HEK293 (cell line): ENCODE data around the gene PITPNC1.

Experiments used
- BCL6B ChIP-seq: fragments of 450-650 bp; formaldehyde crosslinking; IDR thresholded peaks from 2 replicates; pipeline ENCODE4 v1.5.1; 2017; ENCODE audit warnings: missing biosample characterization, missing genetic modification characterization
- GLIS2 ChIP-seq: fragments of 450-650 bp; formaldehyde crosslinking; IDR thresholded peaks from 2 replicates; pipeline ENCODE4 v1.5.1; 2016; ENCODE audit warnings: missing biosample characterization, missing genetic modification characterization
- KLF17 ChIP-seq: fragments of 450-650 bp; formaldehyde crosslinking; IDR thresholded peaks from 2 replicates; pipeline ENCODE4 v1.5.1; 2016; ENCODE audit warnings: missing biosample characterization, missing genetic modification characterization
- OVOL3 ChIP-seq: fragments of 450-650 bp; formaldehyde crosslinking; IDR thresholded peaks from 2 replicates; pipeline ENCODE4 v1.5.1; 2016; ENCODE audit warnings: missing biosample characterization, missing genetic modification characterization
- RBAK ChIP-seq: fragments of 450-650 bp; formaldehyde crosslinking; IDR thresholded peaks from 2 replicates; pipeline ENCODE4 v1.5.1; 2016; ENCODE audit warnings: missing biosample characterization, missing genetic modification characterization
- REPIN1 ChIP-seq: fragments of 450-650 bp; formaldehyde crosslinking; IDR thresholded peaks from 2 replicates; pipeline ENCODE4 v1.5.1; 2017; ENCODE audit warnings: missing biosample characterization, missing genetic modification characterization, low read depth
- REST ChIP-seq: fragments of 450-650 bp; formaldehyde crosslinking; IDR thresholded peaks from 2 replicates; pipeline ENCODE4 v1.5.1; 2016; ENCODE audit warnings: missing biosample characterization, missing genetic modification characterization
- ZFHX2 ChIP-seq: fragments of 450-650 bp; formaldehyde crosslinking; conservative IDR thresholded peaks from 2 replicates; pipeline ENCODE4 v1.5.1; 2016; ENCODE audit warnings: missing biosample characterization, missing genetic modification characterization
- ZNF146 ChIP-seq: fragments of 450-650 bp; formaldehyde crosslinking; IDR thresholded peaks from 2 replicates; pipeline ENCODE4 v1.5.1; 2016; ENCODE audit warnings: missing biosample characterization, missing genetic modification characterization
- ZNF155 ChIP-seq: fragments of 450-650 bp; formaldehyde crosslinking; IDR thresholded peaks from 2 replicates; pipeline ENCODE4 v1.5.1; 2016; ENCODE audit warnings: missing biosample characterization, missing genetic modification characterization
- ZNF169 ChIP-seq: fragments of 450-650 bp; formaldehyde crosslinking; IDR thresholded peaks from 2 replicates; pipeline ENCODE4 v1.5.1; 2016; ENCODE audit warnings: missing biosample characterization, missing genetic modification characterization
- ZNF18 ChIP-seq: fragments of 450-650 bp; formaldehyde crosslinking; IDR thresholded peaks from 2 replicates; pipeline ENCODE4 v1.5.1; 2016; ENCODE audit warnings: missing biosample characterization, missing genetic modification characterization
- ZNF184 ChIP-seq: fragments of 450-650 bp; IDR thresholded peaks from 2 replicates; pipeline ENCODE4 v1.5.1; 2018; ENCODE audit warnings: missing biosample characterization, mild to moderate bottlenecking, missing genetic modification characterization
- ZNF2 ChIP-seq: fragments of 450-650 bp; formaldehyde crosslinking; IDR thresholded peaks from 2 replicates; pipeline ENCODE4 v1.5.1; 2016; ENCODE audit warnings: missing biosample characterization, missing genetic modification characterization
- ZNF48 ChIP-seq: fragments of 450-650 bp; formaldehyde crosslinking; IDR thresholded peaks from 2 replicates; pipeline ENCODE4 v1.5.1; 2016; ENCODE audit warnings: missing biosample characterization, missing genetic modification characterization
- ZNF518A ChIP-seq: fragments of 450-650 bp; formaldehyde crosslinking; conservative IDR thresholded peaks from 2 replicates; pipeline ENCODE4 v1.5.1; 2016; ENCODE audit warnings: low read depth, missing biosample characterization, missing genetic modification characterization
- ZNF544 ChIP-seq: fragments of 450-650 bp; formaldehyde crosslinking; IDR thresholded peaks from 2 replicates; pipeline ENCODE4 v1.5.0; 2017; ENCODE audit warnings: missing biosample characterization, missing genetic modification characterization
- ZNF561 ChIP-seq: fragments of 450-650 bp; IDR thresholded peaks from 2 replicates; pipeline ENCODE4 v1.5.1; 2018; ENCODE audit warnings: missing biosample characterization, missing genetic modification characterization, borderline replicate concordance
- ZNF585B ChIP-seq: fragments of 450-650 bp; formaldehyde crosslinking; IDR thresholded peaks from 2 replicates; pipeline ENCODE4 v1.5.1; 2016; ENCODE audit warnings: missing biosample characterization, missing genetic modification characterization
- ZNF596 ChIP-seq: fragments of 450-650 bp; IDR thresholded peaks from 2 replicates; pipeline ENCODE4 v1.5.0; 2018; ENCODE audit warnings: missing biosample characterization, mild to moderate bottlenecking, missing genetic modification characterization, moderate library complexity
- ZNF629 ChIP-seq: fragments of 450-650 bp; formaldehyde crosslinking; IDR thresholded peaks from 2 replicates; pipeline ENCODE4 v1.5.1; 2017; ENCODE audit warnings: missing biosample characterization, missing genetic modification characterization
- ZNF645 ChIP-seq: fragments of 450-650 bp; formaldehyde crosslinking; IDR thresholded peaks from 2 replicates; pipeline ENCODE4; 2016; ENCODE audit warnings: missing biosample characterization, missing genetic modification characterization
- ZNF777 ChIP-seq: fragments of 450-650 bp; formaldehyde crosslinking; IDR thresholded peaks from 2 replicates; pipeline ENCODE4 v1.5.1; 2017; ENCODE audit warnings: missing biosample characterization, missing genetic modification characterization, borderline replicate concordance
- ZNF837 ChIP-seq: fragments of 450-650 bp; formaldehyde crosslinking; IDR thresholded peaks from 2 replicates; pipeline ENCODE4 v1.5.1; 2016; ENCODE audit warnings: missing biosample characterization, missing genetic modification characterization
- ZNF843 ChIP-seq: fragments of 450-650 bp; formaldehyde crosslinking; IDR thresholded peaks from 2 replicates; pipeline ENCODE4 v1.5.1; 2016; ENCODE audit warnings: missing biosample characterization, missing genetic modification characterization
- ZSCAN16 ChIP-seq: fragments of 450-650 bp; formaldehyde crosslinking; IDR thresholded peaks from 2 replicates; pipeline ENCODE4 v1.5.1; 2016; ENCODE audit warnings: missing biosample characterization, missing genetic modification characterization
- ZSCAN30 ChIP-seq: fragments of 450-650 bp; IDR thresholded peaks from 2 replicates; pipeline ENCODE4 v1.5.1; 2018; ENCODE audit warnings: missing biosample characterization, mild to moderate bottlenecking, missing genetic modification characterization, moderate library complexity

PITPNC1 gene

GRCh38 chr17:67717624-67718324 lies 340.7 kb downstream of the PITPNC1 start, which contains the start of gene NOL11 (continued):
- no peak for TF ChIP-seq REST (tag by site-specific recombination)
- TF ChIP-seq ZNF169, result no peak
- TF ChIP-seq REPIN1 (tag by site-specific recombination), result peak; percentile 68; the same call in 1 of the 2 replicates
- TF ChIP-seq ZNF837, result no peak
- peak; percentile 78 for TF ChIP-seq ZSCAN30 (tag by site-specific recombination)
- TF ChIP-seq ZNF843, result peak; percentile 65
- TF ChIP-seq ZNF184, result no peak
- no peak for TF ChIP-seq ZNF645 (tag by site-specific recombination)
- TF ChIP-seq ZNF518A (tag by site-specific recombination), result peak; percentile 84
- no peak for TF ChIP-seq ZNF777 (tag by site-specific recombination)
- TF ChIP-seq ZNF146 (tag by site-specific recombination), result 0 out of 2 replicates have a peak, but pooled peaks have one; percentile 20
- TF ChIP-seq ZNF561 (tag by site-specific recombination), result no peak
- TF ChIP-seq OVOL3 (tag by site-specific recombination), result peak; percentile 80
- peak; percentile 83 for TF ChIP-seq ZFHX2
- TF ChIP-seq ZNF596 (tag by site-specific recombination), result peak; percentile 71
- TF ChIP-seq ZNF2, result peak; percentile 62
- no peak for TF ChIP-seq ZNF544 (tag by site-specific recombination)
- TF ChIP-seq ZNF155 (tag by site-specific recombination), result no peak
- no peak for TF ChIP-seq ZNF18 (tag by site-specific recombination)
- no peak for TF ChIP-seq ZNF48 (tag by site-specific recombination)
- peak; percentile 73 for TF ChIP-seq ZNF629 (tag by site-specific recombination)
- no peak for TF ChIP-seq BCL6B (tag by site-specific recombination)
- 0 out of 2 replicates have a peak, but pooled peaks have one; percentile 31 for TF ChIP-seq ZSCAN16 (tag by site-specific recombination)
- TF ChIP-seq RBAK (tag by site-specific recombination), result no peak
- TF ChIP-seq GLIS2, result peak; percentile 71
- TF ChIP-seq ZNF585B, result no peak
- TF ChIP-seq KLF17 (tag by site-specific recombination), result peak; percentile 74; the same call in 1 of the 2 replicates
